NCI-H146 (cell line): Measurements from ENCODE around the gene SAP130.

ENCODE experiments used
- DNase-seq: peaks from one replicate; lab custom pipeline; 2025; lab: John Stamatoyannopoulos, UW

SAP130 gene

DNA sequence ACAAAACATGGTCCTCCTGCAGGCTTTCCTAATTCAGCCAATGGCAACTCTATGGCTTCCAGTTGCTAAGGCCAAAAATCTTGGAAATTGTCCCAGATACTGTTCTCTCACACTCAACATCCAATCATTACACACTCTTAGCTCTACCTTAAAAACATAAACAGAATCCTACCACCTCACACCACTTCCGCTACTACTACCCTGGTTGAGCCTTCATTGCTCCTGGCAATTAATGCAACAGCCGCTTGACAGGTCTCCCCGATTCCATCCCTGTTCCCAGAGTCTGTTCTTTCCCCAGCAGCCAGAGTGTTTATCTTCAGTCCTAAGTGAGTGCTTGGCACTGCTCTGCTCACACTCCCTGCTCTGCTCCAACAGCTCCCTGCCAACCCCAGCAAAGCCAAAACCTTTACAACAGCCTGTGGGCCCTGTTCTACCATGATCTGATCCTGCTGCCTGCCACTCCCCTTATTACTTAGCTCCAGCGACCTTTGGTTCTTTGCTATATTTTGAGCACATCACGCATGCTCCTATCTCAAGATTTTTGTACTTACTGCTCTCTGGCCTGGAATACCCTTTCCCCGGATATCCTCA, 74.6 kb downstream of the SAP130 start:
- DNase-seq = no peak

DNA sequence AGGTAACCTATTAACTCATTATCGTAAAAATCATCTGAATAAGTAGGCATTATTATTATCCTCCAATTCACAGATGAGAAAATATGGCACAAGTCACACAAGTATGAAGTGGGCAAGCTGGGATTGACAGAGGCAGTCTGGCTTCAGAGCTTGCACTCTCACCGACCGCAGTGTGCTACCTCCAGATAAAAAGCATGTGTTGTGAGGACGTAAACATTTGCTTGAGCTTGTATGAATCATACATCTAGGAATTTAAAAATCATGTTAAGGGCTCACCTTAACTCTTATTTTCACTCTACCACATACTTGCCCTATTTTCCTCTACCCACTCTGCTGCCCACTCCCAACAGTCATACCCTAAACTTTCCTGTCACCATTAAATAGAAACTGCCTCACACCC, 76.8 kb downstream of the SAP130 start:
- no peak for DNase-seq

DNA sequence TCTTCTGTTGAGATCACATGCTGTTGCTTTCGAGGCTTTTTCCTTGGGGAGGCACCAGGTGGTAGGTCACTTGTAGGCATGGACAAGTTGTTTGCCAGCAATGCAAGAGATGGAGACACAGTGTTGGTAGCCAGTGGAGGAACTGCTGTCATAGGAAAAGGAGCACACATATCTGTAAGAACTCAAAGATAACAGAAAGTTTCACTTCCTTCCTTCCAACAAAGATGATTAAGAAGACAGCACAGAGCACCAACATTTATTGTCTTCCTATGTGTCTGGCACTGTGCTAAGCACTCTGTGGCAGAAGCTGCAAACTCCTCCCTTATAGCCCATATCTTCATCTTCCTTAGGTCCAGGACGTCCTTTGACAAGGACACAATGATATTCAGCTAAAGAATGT, 77.6 kb downstream of the SAP130 start:
- no peak for DNase-seq

DNA sequence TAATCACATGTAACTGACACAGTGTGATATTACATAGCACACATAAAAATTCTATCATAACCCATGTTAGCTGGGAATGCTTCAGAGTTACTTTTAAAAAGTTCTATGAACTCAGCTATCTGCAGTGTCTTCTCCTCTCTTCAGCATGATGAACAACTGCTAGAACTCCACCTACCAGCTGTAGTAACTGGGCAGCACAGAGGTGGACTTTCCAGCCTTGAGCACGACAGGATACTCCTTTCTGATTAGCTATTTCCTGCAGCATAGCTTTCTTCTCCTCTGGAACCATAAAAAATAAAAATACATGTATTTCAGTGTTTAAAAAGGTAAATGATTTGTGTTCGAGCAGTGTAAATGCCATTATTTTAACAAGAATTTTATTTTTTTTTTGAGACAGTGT, 82.6 kb downstream of the SAP130 start:
- no peak for DNase-seq

DNA sequence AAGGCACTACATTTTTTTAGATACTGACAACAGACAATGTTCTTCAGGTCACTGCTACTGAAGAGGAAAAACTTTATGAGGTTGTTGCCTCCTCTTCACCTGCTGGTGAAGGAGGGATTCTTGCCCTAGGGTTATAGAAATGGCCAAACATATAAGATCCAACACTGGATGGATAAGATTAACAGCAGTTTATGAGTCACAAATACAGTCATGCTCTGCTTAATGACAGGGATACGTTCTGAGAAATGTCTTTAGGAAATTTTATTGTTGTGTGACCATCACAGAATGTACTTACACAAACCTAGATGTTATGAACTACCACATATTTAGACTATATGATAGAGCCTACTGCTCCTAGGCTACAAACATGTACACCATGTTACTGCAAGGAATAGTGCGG, 84.7 kb downstream of the SAP130 start:
- DNase-seq = no peak

DNA sequence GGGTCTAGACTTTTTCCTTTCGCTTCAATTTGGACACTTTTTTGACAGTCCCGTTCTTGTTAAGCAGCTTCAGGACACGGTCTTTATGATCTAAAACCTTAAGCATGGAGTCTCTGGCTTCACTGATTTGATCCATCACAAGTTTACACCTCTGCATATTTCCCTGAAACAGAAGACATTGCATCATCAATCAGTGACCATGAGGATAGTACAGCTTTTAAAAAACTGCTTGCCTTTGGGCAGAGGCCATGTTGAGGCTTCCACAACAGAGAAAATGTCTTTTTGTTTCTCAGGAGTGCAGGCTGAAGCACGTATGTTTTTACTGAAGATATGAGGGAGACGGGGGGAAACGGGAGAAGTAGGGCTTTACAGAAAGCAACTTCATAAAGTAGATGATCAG, 85.9 kb downstream of the SAP130 start:
- no peak for DNase-seq

DNA sequence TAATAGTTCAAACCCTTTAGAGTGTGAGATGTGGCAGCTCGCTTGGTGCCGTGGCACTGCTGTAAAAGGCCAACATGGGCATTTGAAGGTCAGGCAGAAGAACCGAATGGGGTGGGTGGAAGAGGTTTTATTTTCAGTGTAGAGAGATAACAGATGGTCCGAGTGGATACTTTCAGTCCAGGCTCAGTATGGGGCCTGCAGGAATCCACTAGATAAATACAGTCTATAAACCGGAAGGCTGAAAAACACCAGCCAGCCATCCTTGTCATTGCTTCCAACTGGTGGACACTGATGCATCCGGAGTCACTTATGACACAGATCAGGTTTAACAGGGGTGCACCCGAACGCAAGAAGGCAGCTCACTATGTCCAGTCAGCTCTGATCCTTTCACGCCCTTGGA, 86.4 kb downstream of the SAP130 start:
- no peak for DNase-seq

DNA sequence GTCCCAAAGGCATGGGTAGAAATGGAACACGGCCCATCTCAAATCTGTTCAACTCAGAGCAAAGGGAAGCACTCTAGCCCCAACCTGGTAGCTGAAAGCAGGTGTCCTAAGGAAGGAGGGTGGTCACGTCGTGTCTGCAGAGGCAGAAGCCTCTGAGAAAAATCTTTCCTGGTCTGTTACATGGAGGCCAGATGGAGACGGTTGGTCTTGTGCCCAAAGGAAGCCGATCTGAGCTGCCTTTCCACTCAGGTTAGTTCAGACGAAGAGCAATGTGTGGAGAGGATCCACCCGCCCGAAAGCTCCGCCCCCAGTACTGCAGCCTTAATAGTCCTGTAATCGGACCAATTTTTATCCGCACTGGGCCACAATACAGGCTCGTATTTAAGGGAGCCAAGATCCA, 87.2 kb downstream of the SAP130 start:
- DNase-seq = no peak

DNA sequence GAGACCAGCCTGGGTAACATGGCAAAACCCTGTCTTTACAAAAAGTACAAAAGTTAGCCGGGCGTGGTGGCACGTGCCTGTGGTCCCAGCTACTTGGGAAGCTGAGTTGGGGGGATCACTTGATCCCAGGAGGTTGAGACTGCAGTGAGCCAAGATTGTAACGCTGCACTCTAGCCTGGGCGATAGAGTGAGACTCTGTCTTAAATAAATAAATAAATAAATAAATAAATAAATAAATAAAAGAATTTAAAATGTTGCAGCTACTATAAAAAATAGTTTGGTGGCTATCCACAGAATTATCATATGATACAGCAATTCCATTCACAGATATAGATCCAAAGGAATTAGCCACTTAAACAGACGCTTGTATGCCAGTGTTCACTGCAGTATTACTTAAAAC, 92.5 kb downstream of the SAP130 start:
- no peak for DNase-seq

DNA sequence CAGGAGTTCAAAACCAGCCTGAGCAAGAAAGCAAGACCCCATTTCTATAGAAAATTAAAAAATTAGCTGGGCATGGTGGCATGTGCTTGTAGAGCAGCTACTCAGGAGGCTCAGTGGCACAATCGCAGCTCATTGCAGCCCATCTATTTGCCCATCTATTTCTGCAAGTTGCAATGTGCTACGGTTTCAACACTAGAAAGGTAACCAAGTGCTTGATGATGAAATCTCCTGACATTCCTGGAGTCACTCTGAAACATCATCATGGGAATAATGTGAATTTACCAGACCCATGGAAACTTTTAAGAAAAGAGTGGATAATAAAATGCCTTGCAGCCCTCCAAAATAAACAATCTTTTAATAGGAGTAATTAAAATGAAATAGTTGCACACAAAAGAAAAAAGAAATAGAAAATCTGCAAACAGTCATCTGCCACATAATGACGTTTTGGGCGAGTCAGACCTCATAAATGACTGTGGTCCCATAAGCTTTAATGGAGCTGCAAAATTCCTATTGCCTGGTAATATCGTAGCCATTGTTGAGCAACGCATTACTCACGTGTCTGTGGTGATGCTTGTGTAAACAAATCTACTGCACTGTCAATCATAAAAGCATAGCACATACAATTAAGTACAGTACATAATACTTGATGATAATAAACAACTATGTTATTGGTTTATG, 95.5 kb downstream of the SAP130 start:
- no peak for DNase-seq

DNA sequence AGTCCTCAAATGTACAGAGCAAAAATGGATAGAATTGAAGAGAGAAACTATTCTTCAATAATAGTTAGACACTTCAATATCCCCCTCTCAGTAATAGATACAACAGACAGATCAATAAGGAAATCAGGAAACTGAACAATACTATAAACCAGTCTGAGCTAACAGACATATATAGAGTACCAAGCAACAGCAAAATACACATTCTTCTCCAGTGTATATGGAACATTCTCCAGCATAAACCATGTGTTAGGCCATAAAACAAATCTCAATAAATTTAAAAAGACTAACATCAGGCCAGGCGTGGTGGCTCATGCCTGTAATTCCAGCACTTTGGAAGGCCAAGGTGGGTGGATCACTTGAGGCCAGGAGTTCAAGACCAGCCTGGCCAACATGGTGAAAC, 98.4 kb downstream of the SAP130 start:
- DNase-seq = no peak

DNA sequence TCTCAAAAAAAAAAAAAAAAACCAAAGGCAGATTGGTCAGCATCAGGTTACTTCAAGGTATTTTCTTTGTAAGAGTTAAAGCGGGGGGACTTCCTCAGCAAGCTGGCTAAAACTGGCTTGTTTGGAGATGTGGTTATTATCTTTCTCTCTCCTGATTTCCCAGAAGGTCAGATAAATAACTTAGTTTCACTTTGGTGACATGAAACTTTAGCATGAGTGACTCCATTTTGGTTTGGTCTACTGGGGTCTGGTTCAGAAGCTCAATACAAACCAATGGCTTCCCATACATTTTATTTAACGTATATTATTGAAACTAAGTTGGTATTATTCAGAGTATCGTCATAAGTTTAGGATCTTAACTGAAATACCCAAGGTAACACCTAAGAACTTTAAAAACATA, 100.5 kb downstream of the SAP130 start:
- DNase-seq = no peak

DNA sequence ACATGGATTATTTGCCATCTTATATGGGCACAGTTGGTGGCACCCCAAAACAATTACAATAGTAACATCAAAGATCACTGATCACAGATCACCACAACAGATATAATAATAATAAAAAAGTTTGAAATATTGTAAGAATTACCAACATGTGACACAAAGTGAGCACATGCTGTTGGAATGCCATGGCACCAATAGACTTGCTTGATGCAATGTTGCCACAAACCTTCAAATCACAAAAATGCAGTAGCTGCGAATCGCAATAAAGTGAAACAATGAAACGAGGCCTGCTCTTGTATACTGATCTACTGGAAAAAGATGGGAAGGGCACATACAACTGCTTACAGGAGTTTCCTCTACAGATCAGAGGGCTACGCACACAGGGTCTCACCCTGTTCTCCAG, 109.9 kb downstream of the SAP130 start:
- DNase-seq = no peak

DNA sequence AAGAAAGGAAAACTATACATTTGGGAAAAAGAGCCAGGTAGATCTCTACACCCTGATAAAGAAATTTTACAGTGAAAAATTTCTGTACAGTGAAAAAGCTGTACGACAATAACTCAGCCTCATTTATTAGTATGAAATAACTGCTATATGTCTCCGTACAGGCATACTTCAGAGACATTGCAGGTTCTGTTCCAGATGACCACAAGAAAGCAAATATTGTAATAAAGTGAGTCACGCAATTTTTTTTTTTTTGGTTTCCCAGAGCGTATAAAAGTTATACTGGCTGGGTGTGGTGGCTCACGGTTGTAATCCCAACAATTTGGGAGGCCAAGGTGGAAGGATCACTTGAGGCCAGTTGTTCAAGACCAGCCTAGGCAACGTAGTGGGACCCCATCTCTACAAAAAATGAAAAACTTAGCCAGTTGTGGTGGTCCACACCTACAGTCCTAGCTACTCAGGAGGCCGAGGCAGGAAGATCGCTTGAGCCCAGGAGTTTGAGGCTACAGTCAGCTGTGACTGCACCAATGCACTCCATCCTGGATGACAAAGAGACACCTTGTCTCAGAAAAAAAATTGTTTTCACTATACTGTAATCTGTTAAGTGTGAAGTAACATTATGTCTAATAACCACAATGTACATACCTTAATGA, 113.9 kb downstream of the SAP130 start:
- no peak for DNase-seq

DNA sequence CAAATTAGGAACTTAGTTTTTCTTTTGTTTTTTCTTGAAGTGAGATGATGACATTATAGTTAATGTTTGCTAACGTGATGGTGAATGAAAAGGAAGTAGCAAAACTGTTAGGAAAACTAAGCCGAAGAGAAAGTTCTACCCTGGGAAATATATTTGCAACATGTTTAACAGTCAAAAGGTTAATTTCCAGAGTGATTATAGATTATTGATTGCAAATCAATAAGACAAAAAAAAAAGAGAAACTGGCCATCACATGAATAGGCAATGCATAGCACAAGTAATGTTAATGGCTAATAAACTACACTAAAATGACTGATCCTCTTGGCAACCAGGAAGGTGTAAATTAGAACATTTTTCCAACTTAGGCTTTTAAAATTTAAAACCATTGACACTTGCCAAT, 116.1 kb downstream of the SAP130 start:
- DNase-seq = no peak

DNA sequence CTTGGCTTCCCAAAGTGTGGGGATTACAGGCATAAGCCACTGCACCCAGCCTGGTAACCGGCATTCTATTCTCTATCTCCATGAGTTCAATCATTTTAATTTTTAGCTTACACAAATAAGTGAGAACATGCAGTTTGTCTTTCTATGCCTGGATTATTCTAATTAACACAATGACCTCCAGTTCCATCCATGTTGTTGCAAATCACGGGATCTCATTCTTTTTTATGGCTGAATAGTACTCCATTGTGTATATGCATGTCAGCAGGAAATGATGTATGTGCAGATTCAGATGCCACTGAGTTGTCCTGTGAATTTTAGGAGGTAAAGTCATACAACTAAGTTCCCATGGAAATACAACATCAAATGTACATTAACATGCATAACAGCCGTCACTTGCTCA, 117.4 kb downstream of the SAP130 start:
- no peak for DNase-seq

DNA sequence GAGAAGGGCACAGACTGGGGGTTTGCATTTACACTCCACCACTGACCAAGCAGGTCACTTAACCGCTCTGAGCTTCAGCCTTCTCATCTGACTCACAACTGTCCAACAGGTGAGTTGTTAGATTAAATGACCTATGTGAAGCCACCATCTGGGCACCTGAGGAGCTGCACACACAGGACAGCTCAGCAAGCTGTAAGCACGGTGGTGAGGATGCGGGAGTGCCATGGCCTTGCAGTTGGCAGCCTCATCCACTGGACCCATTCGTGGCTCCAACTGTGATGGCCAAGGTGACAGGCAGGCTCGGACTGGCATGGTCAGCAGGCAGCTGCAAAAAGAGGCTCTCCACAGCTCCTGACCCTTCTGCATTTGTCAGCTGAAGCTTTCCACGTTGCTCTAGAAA, 118.8 kb downstream of the SAP130 start:
- peak; percentile 48 for DNase-seq

DNA sequence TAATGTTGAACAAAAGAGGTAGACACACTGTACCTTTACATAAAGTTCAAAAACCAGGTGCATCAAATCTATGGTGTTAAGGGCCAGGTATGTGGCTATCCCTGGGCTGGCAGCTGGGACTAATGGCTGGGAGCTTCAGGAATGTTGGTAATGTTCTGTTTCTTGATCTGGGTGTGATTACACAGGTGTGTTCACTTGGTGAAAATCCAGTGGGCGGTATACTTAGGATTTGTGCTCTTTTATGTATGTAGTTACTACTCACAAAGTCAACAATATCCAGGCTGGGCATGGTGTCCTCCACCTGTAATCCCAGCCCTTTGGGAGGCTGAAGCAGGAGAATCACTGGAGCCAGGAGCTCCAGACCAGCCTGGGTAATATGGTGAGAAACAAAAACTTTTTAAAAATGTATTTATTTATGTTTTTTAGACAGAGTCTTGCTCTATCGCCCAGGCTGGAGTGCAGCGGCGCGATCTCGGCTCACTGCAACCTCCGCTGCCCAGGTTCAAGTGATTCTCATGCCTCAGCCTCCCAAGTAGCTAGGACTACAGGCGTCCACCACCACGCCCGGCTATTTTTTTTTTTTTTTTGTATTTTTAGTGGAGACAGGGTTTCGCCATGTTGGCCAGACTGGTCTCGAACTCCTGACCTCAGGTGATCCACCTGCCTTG, 120.0 kb downstream of the SAP130 start:
- DNase-seq = peak; percentile 13

DNA sequence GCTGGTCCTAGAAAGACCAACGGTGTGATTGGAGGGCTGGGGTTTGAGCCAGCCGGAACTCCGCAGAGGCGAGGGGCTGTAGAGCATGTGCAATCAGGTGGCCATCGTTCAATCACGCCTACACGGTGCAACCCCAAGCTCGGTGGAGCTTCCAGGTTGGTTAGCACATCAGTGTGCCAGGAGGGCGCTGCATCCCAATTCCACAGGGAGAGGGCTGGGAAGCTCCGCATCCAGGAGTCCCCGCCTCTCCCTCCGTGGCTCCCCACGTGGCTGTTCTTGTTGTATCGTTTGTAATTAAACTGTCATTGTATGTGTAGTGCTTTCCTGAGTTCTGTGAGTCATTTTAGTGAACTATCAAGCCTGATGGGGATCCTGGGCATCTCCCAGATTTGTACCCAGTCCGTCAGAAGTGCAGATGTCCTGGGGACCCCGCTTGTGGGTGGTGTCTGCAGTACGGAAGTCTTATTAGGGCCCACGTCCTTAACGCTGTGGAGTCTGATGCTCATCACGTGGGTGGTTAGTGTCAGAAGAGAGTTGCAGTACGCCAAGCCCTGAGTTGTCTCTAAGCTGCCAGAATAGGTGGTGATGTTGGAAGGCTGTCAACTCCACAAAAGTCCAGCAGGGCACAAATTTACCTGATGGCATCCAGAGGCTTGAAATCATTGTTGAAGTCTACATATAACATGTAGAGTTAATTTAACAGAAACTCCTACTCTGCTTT, 121.5 kb downstream of the SAP130 start:
- DNase-seq = peak; percentile 90

DNA sequence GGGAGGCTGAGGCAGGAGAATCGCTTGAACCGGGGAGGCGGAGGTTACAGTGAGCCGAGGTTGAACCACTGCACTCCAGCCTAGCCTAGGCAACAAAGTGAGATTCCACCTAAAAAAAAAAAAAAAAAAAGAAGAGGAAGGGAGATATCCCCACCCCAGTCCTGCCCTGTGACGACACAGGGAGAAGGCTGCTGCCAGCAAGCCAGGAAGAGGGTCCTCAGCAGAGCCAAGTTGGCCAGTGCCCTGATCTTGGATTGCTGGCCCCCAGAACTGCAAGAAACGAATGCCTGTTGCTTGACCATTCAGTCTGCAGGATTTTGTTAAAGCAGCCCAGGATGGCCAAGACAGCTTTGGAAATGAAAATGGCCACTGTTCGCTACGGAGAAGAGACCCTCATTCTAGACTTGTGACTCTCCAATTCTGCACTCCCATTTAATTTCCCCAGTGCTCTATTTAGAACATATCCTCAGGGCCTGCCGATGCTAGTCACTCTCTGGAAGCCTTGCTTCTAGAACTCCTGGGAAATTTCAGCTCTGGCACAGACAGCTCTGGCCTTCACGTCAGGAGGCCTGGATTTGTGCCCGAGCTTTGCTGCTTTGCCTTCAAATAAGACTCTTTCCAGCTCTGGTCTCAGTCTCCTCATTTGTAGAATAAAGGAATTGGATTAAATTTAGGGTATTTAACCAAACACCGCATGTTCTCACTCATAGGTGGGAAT, 126.4 kb downstream of the SAP130 start:
- DNase-seq = no peak

DNA sequence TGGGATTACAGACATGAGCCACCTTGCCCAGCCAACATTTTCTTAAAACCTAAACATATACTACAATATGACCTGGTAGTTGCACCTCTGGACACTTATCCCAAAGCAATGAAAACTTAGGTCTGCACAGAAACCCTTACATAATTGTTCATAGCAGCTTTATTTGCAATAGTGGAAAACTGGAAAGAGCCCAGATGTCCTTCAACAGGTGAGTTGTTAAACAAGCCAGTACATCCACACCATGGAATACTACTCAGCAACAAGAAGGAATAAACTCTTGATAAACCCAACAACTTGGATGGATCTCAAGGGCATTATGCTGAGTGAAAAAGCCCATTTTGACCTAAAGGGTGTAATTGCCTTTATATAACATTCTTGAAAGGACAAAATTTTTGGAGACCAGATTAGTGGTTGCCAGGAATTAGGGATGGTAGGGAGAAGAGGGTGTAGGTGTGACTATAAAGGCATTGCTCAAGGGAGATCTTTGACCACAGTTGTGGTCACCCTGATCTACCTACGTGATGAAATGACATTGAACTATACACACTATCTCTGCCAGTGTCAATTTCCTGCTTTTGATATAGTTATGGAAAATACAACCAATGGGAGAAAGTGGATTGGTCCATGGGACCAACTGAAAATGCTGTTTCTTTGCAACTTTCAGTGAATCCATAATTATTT, 130.2 kb downstream of the SAP130 start:
- DNase-seq = no peak
